K562 (cell line): ENCODE results near the gene VASH1. TPM values are rescaled to one million over a fixed set of nuclear protein-coding genes. Genes with fewer than 3 reads are reported as not detected.

Experiments
- ATAC-seq: fragments of 200-7000 bp; cut with Tn5 transposase; 3 replicates; pipeline ENCODE4 v1.9.1; 2020; ENCODE audit warnings: moderate library complexity
- BruUV-seq: library from RNA; stranded (reverse); fragments of 400-500 nt; replicated peaks from 2 replicates; lab custom pipeline; 2021; lab: Mats Ljungman, UMichigan
- CTCF ChIA-PET: fragments of 300-600 bp; formaldehyde crosslinking; extraction: SDS; loops from one replicate; lab custom pipeline; 2021; ENCODE audit warnings: low intra/inter-chr PET ratio; lab: Yijun Ruan, JAX
- POLR2A ChIA-PET: fragments of 300-600, 350-650 bp; sonication (Branson Sonifier 250); formaldehyde crosslinking; extraction: SDS; loops from one replicate; lab custom pipeline; 2021; ENCODE audit warnings: antibody characterized with exemption, inconsistent platforms; lab: Yijun Ruan, JAX
- DNase-seq, 4 experiments: peaks; one replicate each; pipeline versions ENCODE4 v3.0.0 to v3.0.0-alpha.2; 2011 to 2018; ENCODE audit warnings: low spot score in 3 of 4, mixed read lengths in 3 of 4; ENCODE audit errors: extremely low read depth in 1 of 4
- FAIRE-seq: peaks from 2 replicates; lab custom pipeline; 2011; peaks lifted over from hg19 to GRCh38; lab: Jason Lieb, UNC
- H2AFZ ChIP-seq: 2 replicates; pipeline ENCODE4 v1.6.0; 2011; ENCODE audit warnings: low read depth, low read length, control low read depth, inconsistent platforms
- H3K27ac ChIP-seq: fragments of 200-600 bp; 3 replicates; pipeline ENCODE4 v1.8.0; 2011; ENCODE audit warnings: low read depth, mild to moderate bottlenecking, control low read depth, inconsistent platforms, low read length, moderate library complexity, mixed read lengths; ENCODE audit errors: extremely low read depth
- H3K27me3 ChIP-seq, 2 experiments: fragments of 300-600 bp in 1 of 2; 2 replicates in 1 of 2; 3 replicates in 1 of 2; pipeline versions ENCODE4 v1.6.0 to v1.8.0; 2011; ENCODE audit warnings: inconsistent platforms in 2 of 2, low read length in 2 of 2, mild to moderate bottlenecking in 1 of 2, mixed read lengths in 1 of 2, moderate library complexity in 1 of 2; ENCODE audit not compliant: control insufficient read depth in 2 of 2, insufficient read depth in 2 of 2
- H3K36me3 ChIP-seq: fragments of 300-600 bp; 3 replicates; pipeline ENCODE4 v1.8.0; 2011; ENCODE audit warnings: mild to moderate bottlenecking, low read length, inconsistent platforms; ENCODE audit not compliant: control insufficient read depth, insufficient read depth
- H3K4me1 ChIP-seq, 2 experiments: fragments of 200-600 bp in 1 of 2; replicated peaks in 1 of 2; 2 replicates in 1 of 2; 3 replicates in 1 of 2; pipeline versions ENCODE4 v1.5.1 to v1.8.0; 2011; ENCODE audit warnings: inconsistent platforms in 2 of 2, low read length in 2 of 2, mild to moderate bottlenecking in 1 of 2, mixed read lengths in 1 of 2, moderate library complexity in 1 of 2; ENCODE audit not compliant: control insufficient read depth in 2 of 2, insufficient read depth in 2 of 2
- H3K4me2 ChIP-seq: 2 replicates; pipeline ENCODE4 v1.6.1; 2011; ENCODE audit warnings: low read length, control low read depth, inconsistent platforms, mixed read lengths; ENCODE audit not compliant: insufficient read depth
- H3K4me3 ChIP-seq: fragments of 200-600 bp; sonication (generic), shearing (Covaris generic); 2 replicates; pipeline ENCODE4 v1.5.1; 2016; ENCODE audit warnings: control low read depth, inconsistent platforms
- H3K79me2 ChIP-seq: fragments of 200-600 bp; 3 replicates; pipeline ENCODE4 v1.8.0; 2011; ENCODE audit warnings: low read length, inconsistent platforms; ENCODE audit not compliant: control insufficient read depth, insufficient read depth
- H3K9ac ChIP-seq, 2 experiments: 2 replicates each; pipeline versions ENCODE4 v1.6.0 to v1.6.1; 2011; ENCODE audit warnings: low read depth in 2 of 2, low read length in 2 of 2, control low read depth in 1 of 2, inconsistent platforms in 1 of 2, mild to moderate bottlenecking in 1 of 2, mixed read lengths in 1 of 2; ENCODE audit not compliant: insufficient read depth in 1 of 2
- H3K9me1 ChIP-seq: one replicate; pipeline ENCODE4 v1.6.0; 2011; ENCODE audit warnings: inconsistent platforms, mild to moderate bottlenecking, low read length, moderate library complexity; ENCODE audit not compliant: control insufficient read depth, insufficient read depth
- H3K9me3 ChIP-seq: replicated peaks from 2 replicates; pipeline ENCODE4 v1.5.1; 2011; ENCODE audit warnings: low read depth, low read length, inconsistent platforms; ENCODE audit not compliant: control insufficient read depth, insufficient read depth
- H4K20me1 ChIP-seq: replicated peaks from 2 replicates; pipeline ENCODE4 v1.6.1; 2011; ENCODE audit warnings: low read length, inconsistent platforms, mixed read lengths; ENCODE audit not compliant: control insufficient read depth, insufficient read depth
- ARID2 ChIP-seq: fragments of 450-650 bp; IDR thresholded peaks from 2 replicates; pipeline ENCODE4 v1.6.1; 2017; ENCODE audit warnings: antibody characterized with exemption, mild to moderate bottlenecking
- BCOR ChIP-seq: fragments of 450-650 bp; IDR thresholded peaks from 2 replicates; pipeline ENCODE4 v1.6.1; 2016
- CCAR2 ChIP-seq: fragments of 200-400 bp; formaldehyde crosslinking; IDR thresholded peaks from 2 replicates; pipeline ENCODE4 v1.6.1; 2017; ENCODE audit warnings: mild to moderate bottlenecking, low read depth, low read length
- ELF2 ChIP-seq: fragments of 250-450 bp; sonication (Bioruptor Pico); IDR thresholded peaks from 2 replicates; pipeline ENCODE4 v1.5.0; 2021; ENCODE audit warnings: mild to moderate bottlenecking
- NCOA6 ChIP-seq: fragments of 450-650 bp; IDR thresholded peaks from 2 replicates; pipeline ENCODE4 v1.6.1; 2017; ENCODE audit warnings: mild to moderate bottlenecking
- NFE2 ChIP-seq: IDR thresholded peaks from 2 replicates; pipeline ENCODE4 v1.6.1; 2014; ENCODE audit warnings: antibody characterized with exemption, low read depth
- RBBP5 ChIP-seq: fragments of 200-600 bp; sonication (generic); IDR thresholded peaks from 2 replicates; pipeline ENCODE4 v1.6.1; 2012; ENCODE audit warnings: borderline replicate concordance, mild to moderate bottlenecking, low read length, control low read depth, inconsistent platforms; ENCODE audit not compliant: insufficient read depth, poor library complexity, severe bottlenecking
- RCOR1 ChIP-seq, 2 experiments: IDR thresholded peaks; 2 replicates each; pipeline ENCODE4 v1.6.1; 2012; ENCODE audit warnings: low read depth in 2 of 2, low read length in 2 of 2, borderline replicate concordance in 1 of 2, improper control_type of control experiment in 1 of 2
- SMARCA4 ChIP-seq: fragments of 450-650 bp; IDR thresholded peaks from 2 replicates; pipeline ENCODE4 v1.6.1; 2016
- SMARCC2 ChIP-seq: fragments of 450-650 bp; IDR thresholded peaks from 2 replicates; pipeline ENCODE4 v1.6.1; 2017; ENCODE audit warnings: antibody characterized with exemption, moderate library complexity, mild to moderate bottlenecking, low read depth
- TARDBP ChIP-seq: fragments of 450-650 bp; IDR thresholded peaks from 2 replicates; pipeline ENCODE4 v1.6.1; 2016
- ZFP1 ChIP-seq: fragments of 450-650 bp; formaldehyde crosslinking; IDR thresholded peaks from 2 replicates; pipeline ENCODE4 v1.4.0; 2020; ENCODE audit warnings: mild to moderate bottlenecking, mixed read lengths
- ZNF121 ChIP-seq: sonication (generic); formaldehyde crosslinking; conservative IDR thresholded peaks from 2 replicates; pipeline ENCODE4 v1.8.0; 2022; ENCODE audit warnings: missing genetic modification reagents
- WGBS: fragments of 100-300 bp; shearing (Covaris generic); methylation state at CpG from one replicate; pipeline ENCODE4 v1.1.6; 2016; ENCODE audit warnings: low coverage, mixed read lengths; ENCODE audit not compliant: insufficient coverage; ENCODE audit errors: missing lambda C conversion rate; 5-methylcytosine and 5-hydroxymethylcytosine counted together
- in situ Hi-C: fragments of 300-500 bp; cut with MboI; formaldehyde crosslinking; loops from 4 replicates; pipeline ENCODE4 v1.15.0; 2018; ENCODE audit warnings: inconsistent platforms, mixed read lengths
- intact Hi-C: fragments of 100-400 bp; cut with micrococcal nuclease; formaldehyde crosslinking; loops from 2 replicates; pipeline ENCODE4 v1.14.2; 2022
- polyA plus RNA-seq, 8 experiments: library from polyadenylated mRNA; depleted of rRNA in 4 of 8; stranded (reverse) in 5 of 8; unstranded in 3 of 8; fragments of >200 nt; fragmentation: Nextera tagmentation in 2 of 8; fragmentation: Illumina TruSeq in 1 of 8; extraction: Ambion mirVana in 2 of 8; extraction: Trizol in 1 of 8; gene quantifications; 2 replicates each; pipeline versions ENCODE4 v1.2.1 to v1.2.3, GENCODE V29; 2011 to 2014; ENCODE audit warnings: inconsistent platforms in 1 of 8, missing spikeins in 1 of 8
- total RNA-seq, 7 experiments: library from RNA; depleted of rRNA in 6 of 7; stranded (reverse); fragments of >200 nt in 6 of 7; fragmentation: Illumina TruSeq in 2 of 7; extraction: Trizol in 2 of 7; gene quantifications; 2 replicates each; pipeline versions ENCODE4 v1.2.1 to v1.2.3, GENCODE V29; 2011 to 2021; ENCODE audit warnings: low replicate concordance in 1 of 7
- TF ChIP-seq, protein P1 (sequence below): fragments of 250-450 bp; sonication (Bioruptor Pico); IDR thresholded peaks from 2 replicates; pipeline ENCODE4 v1.8.0; 2022; ENCODE audit warnings: inconsistent platforms

VASH1 gene
- total and polyA plus RNA-seq, 9 of the 15 experiments (the other 6 are each of a cell fraction or from before 2014, with no cell fraction given): 0.01 to 0.43 (median 0.13) TPM; not detected in 1

- Histone ChIP-seq H3K27ac (no peak overlapping the region), H3K9me1 (no peaks in the 10 kb centered on the region), H3K36me3 (peaks cover 28% of the 10 kb centered on the region; the same call in 2 of the 3 replicates), H3K79me2 (no peaks in the 10 kb centered on the region), H2AFZ (no peak overlapping the region), H4K20me1 (no peaks in the 10 kb centered on the region), H3K9me3 (no peaks in the 10 kb centered on the region), H3K4me2 (no peak overlapping the region), H3K4me3 (no peak overlapping the region), H3K27me3 (no peaks in the 10 kb centered on the region), H3K4me1 (peaks cover 4 to 11% of the 10 kb centered on the region in 2 experiments; a peak in 4 of 5 replicates), H3K9ac (no peak overlapping the region)
- in situ Hi-C loops (loop anchor here (5.0 kb wide), 1 partner anchor 72 kb away; no protein-coding TSS in a partner anchor), intact Hi-C loops (no loop called here)
- CTCF ChIA-PET: interaction anchor here (2.4 kb wide), 1 partner anchor 74 kb away, joined by 21 read pairs; no protein-coding TSS in a partner anchor
- no peak for ATAC-seq
- POLR2A ChIA-PET: interaction anchor here (0.6 to 2.7 kb wide), 3 partner anchors 14 to 256 kb away, joined by 3 to 7 read pairs (median 4); no protein-coding TSS in a partner anchor
- TF ChIP-seq RCOR1 (IDR thresholded peaks at IDR 0.05; ENCODE audit: borderline replicate concordance in 1 of 2, low read depth in 2 of 2, low read length in 2 of 2) (no peak), TARDBP (no peak), SMARCA4 (no peak), SMARCC2 (no peak), RBBP5 (no peak), ELF2 (CRISPR knock-in tag) (no peak), NFE2 (no peak), BCOR (no peak), ZFP1 (CRISPR knock-in tag) (no peak), ARID2 (no peak), ZNF121 (CRISPR knock-in tag) (no peak), NCOA6 (no peak), CCAR2 (no peak)
- TF ChIP-seq, protein P1, sequence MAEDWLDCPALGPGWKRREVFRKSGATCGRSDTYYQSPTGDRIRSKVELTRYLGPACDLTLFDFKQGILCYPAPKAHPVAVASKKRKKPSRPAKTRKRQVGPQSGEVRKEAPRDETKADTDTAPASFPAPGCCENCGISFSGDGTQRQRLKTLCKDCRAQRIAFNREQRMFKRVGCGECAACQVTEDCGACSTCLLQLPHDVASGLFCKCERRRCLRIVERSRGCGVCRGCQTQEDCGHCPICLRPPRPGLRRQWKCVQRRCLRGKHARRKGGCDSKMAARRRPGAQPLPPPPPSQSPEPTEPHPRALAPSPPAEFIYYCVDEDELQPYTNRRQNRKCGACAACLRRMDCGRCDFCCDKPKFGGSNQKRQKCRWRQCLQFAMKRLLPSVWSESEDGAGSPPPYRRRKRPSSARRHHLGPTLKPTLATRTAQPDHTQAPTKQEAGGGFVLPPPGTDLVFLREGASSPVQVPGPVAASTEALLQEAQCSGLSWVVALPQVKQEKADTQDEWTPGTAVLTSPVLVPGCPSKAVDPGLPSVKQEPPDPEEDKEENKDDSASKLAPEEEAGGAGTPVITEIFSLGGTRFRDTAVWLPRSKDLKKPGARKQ (CRISPR knock-in tag): no peak
- FAIRE-seq: no peak
- 75% methylated on average over 4 of the region's 6 CpGs for WGBS
- no TSS peak for BruUV-seq
- DNase-seq: no peak
These were observed 23.1 kb downstream of the VASH1 start for GRCh38 chr14:76784266-76784874.
